ENCODE measurements around the gene GPR158.

GPR158 gene

DNA sequence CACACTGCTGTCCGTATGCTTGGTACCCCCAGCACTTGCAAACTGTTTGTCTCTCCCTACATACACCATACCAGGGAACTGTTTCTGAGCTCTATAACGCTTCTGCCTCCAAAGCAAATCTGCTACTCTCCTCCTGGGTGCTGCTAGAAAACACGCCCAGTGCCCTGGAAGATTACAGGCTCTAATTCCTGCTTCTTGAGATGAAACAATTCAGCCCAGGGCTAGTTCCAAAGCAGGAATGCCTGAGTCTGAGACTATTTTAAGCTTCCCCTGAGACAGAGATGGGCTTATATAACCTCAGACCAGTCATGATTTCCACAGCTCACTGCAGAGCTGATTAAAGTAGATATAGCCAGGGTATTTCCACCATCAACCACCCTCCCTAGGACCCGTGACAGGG, 327.1 kb downstream of the GPR158 start:
- DNase-seq (ENCODE audit: low read depth) = peak; percentile 71

DNA sequence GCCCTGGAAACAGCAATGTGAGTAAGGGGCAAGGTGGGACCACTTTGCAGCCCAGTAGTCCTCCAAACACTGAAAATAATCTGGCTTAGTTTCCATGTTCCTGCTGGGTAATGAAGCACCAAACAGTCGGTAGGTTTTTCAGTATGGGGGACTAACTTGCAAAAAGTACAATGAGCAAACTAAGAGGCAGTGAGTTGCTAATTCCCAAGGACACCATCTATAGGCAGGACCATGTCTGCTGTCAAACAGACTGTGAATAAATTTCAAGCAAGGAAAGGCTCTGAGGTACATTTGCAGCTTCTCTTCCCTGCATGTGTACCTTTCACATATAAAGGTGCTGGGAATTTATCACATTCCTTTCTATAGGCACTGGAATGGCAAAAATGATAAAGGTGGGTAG, 327.7 kb downstream of the GPR158 start:
- DNase-seq (ENCODE audit: low read depth) = no peak

DNA sequence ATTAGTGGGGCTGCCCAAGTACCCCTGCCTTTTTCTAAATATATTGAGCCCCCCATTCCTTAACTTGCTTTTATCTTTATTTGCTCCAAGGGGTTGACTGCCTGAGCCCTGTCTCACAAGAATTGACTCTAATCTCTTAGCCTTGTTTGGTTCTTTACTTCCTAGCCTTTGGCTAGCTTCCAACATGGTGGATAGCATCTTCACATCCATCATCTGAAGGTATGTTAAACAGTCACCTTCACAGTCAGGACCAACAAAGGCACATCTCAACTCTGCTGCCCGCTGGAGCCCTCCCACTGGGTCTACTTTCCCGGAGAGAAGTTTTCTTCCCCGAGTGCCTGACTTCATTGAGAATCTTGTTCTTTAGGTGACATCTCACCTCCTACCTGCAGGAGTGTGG, 329.5 kb downstream of the GPR158 start:
- no peak for DNase-seq (ENCODE audit: low read depth)

DNA sequence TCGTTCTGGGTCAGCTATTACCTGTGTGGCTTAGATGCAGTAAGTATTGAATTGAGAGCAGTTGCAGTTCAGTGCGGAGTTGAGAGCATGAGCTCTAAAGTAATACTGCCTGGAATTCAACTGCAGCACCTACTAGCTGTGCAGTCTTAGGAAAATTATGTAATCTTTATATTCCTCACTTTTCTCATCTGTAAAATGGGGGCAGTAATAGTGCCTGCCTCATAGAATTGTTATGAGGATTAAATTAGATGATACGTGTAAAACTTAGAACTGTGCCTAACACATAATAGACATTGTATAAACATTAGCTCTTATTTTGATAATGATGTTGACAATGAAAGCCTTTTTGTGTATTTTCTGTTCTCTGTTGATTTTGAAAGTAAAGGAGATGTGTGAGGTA, 330.0 kb downstream of the GPR158 start:
- DNase-seq (ENCODE audit: low read depth) = no peak

DNA sequence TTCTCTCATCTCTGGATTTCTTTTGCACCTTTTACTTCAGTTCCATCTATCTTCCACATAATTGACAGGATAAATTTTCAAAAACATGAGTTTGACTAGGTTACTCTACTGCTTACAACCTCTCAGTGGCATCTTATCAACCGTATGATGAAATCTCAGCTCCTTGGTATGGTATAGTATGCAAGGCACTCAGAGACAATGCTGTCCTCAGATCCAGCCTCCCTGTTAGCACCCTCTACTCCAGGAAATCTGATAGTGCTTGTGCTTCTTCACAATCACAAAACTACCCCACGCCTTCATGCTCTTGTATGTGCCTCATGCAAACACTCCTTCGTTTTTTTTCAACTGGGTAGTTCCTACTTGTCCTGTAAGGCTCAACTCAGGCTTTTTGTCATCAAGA, 330.7 kb downstream of the GPR158 start:
- peak; percentile 58 for DNase-seq (ENCODE audit: low read depth)

DNA sequence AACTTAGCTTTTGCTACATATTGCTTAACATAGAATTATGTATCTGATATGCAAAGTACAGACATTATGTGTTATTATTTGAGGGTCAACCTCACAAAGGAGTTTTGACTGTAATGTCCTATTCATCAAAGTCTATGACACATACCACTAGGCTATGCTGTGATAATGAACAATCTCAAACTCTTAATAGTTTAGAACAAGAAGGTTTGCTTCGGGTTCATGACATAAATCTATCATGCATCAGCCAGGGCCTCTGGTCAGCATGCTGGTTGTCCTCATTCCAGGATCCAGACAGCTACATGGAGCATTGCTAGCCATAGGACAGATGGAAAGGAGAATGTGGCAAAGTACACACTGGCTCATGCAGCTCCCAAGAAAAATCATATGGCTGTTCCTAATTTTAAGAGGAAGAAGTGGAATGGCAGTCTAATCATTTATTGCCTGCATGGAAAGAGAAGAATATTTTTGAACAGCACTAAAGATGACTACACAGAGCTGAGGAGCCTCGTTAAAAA, 332.1 kb downstream of the GPR158 start:
- peak; percentile 67 for DNase-seq (ENCODE audit: low read depth)

DNA sequence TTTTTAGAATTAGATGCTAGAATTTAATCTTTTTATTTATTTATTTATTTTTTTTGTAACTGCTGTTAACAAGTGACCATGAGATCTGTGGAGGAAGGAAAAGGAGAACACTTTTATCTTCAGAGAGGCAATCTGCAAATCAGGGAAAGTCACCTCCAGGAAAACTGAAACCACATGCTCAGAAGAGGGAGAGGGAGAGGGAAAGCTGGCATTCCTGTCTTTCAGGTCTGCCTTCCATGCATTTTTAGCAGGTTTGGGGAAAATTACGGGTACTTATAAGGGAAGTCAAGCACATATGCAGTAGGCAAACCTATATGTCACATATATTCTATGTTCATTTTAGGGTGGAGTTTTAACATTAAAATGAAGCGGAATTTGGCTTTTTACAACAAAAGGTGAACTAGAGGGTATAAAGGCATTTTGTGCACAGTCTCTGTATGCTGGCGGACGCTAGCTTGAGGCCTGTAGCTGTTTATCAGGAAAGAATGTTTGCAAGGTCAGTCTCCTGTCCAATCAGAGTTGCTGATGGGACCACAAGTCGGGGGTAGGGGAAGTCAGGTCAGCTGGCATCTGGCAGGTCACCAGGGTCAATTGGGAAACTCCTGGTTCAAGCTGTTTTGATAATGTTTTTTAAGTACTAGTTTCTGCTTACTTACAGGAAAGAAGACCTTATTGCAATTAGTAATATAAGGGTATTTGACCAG, 333.5 kb downstream of the GPR158 start:
- no peak for DNase-seq (ENCODE audit: low read depth)

DNA sequence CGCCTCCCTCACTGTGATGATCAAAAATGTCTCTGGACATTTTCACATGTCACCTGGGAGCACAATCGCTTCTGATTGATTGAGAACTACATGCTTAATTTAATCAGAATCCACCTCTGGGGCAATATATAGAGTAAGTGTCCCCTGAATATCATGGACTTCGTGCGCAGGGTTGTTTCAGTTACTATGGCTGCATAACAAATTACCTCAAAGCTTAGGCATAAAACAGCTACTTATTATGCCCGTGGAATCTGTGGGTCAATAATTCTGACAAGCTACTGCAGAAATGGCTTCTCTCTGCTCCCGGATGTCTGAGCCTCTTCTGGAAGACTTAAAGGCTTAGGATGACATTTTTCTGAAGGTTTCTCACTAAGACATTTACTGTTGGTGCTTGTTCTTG, 334.4 kb downstream of the GPR158 start:
- no peak for DNase-seq (ENCODE audit: low read depth)

DNA sequence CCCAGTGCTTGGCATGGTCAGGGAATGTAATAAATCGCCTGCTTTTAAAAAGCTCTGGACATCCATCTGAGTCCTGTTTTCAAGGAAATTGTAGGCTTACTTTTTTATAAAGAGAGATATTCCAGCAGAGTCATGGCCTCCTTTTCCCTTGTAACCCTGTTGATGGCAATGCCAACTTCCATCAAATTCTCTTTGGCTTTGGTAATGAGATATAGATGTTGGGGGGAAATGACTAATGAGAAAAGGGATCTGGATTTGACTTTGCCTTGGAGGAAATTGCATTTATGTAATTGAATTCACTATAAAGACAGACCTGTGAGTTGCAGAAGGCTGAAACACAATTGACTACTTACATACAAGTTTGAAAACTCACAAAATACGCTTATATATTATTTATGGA, 347.5 kb downstream of the GPR158 start:
- no peak for DNase-seq (ENCODE audit: low read depth)

DNA sequence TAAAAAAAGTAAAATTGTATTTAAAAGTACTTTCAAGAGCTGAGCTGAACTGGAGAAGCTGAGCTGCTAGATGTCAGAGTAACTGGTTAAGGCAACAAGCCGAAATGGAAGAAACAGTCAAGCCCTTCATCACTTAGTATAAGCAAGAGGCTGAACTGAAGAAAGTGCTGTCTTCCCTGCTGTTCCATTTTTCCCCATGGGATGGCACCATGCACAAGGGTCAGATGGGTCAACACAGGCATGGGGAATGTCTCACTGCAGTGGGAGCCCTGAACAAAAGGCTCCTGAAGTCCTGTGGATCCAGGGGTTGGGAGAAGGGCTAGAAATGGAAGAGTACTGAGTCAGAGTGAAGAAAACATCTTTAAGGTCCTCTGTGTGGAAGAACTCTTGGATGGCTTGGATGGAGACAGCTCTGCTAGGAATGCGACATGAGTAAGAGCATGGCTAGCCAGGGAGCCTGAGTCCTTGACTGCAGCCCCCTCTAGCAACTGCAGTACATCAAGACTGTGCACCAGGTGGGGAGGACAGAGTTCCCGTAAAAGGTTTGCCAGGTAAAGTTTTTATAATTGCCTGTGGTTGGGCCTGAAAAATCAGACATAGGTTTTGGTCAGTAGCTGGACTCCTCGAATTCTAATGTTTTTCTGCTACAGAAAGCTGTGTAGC, 348.3 kb downstream of the GPR158 start:
- DNase-seq (ENCODE audit: low read depth) = peak; percentile 72

DNA sequence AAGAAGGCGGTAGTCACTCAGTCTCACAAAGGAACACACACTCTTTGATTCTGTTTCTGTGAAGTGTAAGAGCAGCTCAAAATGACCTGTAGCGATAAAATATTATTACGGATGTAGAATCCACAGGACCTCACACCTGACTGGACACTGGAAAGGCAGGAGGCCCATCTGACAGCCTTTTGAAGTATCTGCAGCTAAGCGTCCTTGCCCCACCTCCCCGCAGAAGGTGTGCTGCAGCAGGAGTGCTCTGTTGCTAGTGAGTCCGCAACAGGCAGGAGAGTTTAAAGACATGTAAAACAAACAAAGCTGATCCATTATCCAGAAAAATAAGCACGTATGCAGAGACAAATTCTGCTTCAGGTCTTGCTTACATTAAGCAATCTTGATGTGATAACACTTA, 355.5 kb downstream of the GPR158 start:
- DNase-seq (ENCODE audit: low read depth) = no peak

DNA sequence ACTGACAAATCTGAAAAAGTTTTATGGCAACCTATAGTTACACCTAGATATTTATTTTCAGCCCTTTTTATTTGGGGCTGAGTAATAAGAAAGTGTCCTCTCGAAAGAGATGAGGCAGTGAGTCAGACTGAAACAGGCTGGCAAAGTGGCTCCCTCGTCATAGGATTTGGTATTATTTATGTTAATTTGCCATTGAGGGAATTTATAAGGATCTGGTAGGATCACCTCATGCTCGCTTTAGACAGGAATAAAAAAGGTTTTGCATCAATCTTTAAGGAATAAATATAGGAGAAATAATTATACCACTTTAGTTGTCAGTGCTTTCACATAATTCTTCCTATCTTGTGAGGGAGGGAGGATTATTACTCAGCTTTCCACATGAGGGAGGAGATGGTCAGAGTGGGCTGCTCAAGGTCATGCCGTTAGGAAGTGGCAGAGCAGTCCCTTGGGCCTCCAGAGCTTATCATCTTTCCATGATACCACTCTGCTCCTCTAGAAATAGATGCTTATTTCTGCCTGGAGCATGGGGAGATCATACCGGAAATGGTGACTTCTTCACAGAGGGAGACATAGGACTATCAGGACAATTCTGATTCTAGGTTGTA, 356.8 kb downstream of the GPR158 start:
- peak; percentile 55 for DNase-seq (ENCODE audit: low read depth)

DNA sequence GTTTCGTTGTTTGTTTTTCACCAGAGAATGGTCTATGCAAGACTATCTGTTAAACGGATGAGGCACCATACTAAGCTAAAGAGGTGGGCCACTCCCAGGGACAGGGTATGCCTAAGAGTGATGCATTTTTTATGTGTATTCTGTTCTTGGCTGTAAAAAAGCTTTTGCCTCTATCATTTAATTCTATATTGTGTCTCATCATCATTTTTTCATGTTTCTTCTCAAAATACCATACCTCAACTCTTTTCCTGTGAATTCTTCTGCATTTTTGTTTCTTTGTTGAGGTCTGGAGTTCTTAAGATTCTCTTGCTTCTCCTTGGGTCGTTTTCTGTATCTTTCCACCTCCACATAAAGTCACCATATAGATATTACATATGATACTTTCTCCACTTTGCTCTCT, 357.4 kb downstream of the GPR158 start:
- DNase-seq (ENCODE audit: low read depth) = no peak

DNA sequence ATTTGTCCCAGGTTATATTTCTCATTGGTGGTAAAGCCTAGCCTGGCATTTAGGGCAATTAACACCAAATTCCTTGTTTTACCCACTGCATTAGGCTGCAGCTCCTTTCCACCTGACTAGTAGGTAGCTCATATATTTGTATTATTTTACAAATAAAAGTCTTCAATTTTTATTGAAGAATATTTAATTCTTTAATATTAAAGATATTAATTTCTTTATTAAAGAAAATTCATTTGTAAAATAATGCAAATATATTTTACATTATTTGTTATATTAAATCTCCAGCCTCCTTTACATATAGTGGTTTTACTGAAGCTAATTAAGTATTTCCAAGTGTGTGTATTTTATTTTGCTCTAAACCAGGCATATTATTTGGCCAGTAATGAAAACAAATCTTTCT, 361.2 kb downstream of the GPR158 start:
- DNase-seq (ENCODE audit: low read depth) = no peak

DNA sequence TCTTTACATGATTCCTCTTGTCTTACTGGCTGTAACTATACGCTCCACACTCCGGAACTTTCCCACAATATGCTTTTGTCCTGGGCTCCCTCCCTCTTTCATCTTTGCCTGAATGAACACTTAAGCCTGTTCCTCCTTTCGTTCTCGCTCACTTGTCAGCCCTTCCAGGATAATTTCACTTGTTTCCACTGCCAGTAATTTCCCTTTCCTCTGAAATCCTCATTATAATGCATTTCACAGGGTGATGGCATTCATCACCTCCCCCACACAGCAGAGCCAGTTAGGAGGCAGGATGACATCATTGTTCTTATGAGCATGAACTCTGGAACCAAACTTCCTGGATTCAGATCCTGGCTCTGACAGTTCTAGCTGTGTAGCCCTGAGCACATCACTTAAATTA, 372.6 kb downstream of the GPR158 start:
- DNase-seq (ENCODE audit: low read depth) = peak; percentile 81

DNA sequence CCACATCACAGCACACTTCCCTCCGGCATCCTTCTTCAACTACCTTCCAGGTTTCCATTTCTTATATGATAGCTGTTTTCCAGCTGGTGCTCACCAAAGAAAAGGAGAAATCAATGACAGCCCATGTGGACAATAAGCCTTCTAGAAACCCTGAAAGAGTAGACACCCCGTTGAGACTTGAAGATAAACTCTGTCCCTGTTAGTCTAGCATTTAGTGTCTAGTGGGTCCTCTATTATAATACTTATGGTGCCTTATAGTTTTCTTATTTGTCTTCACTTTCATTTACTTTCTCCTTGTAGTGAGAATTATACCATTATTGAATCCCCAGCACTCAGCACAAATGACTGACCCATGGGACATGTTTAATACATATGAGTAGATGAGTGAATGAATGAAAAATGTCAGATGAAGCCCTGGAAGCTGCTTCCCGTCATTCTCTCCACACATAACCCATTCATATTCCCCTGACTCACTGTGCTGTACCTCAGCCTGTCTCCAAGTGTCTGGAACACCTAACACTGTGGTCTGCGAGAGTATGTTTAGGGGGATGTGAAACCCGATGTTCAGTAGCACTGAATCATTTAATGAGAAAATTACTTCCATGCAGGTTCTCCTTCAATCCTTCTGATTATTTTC, 377.6 kb downstream of the GPR158 start:
- DNase-seq (ENCODE audit: low read depth) = peak; percentile 78

DNA sequence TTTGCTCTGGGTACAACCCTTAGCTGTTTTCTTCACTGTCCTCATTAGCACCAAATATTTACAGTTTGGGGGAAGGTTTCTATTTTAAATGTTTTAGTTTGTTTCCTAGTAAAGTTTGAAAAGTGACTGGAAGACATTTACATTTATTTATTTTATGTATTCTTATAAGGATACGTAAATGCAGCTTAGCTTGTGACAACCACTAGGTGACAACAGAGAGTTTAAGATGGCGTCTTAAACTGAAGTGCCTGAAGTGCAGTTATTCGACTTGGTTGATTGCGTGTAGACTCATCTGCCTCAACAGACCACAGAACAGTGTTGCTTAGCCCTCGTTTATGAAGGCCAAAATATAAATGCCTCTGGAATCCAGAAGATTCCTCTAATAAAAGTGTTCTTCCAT, 381.1 kb downstream of the GPR158 start:
- DNase-seq (ENCODE audit: low read depth) = no peak

DNA sequence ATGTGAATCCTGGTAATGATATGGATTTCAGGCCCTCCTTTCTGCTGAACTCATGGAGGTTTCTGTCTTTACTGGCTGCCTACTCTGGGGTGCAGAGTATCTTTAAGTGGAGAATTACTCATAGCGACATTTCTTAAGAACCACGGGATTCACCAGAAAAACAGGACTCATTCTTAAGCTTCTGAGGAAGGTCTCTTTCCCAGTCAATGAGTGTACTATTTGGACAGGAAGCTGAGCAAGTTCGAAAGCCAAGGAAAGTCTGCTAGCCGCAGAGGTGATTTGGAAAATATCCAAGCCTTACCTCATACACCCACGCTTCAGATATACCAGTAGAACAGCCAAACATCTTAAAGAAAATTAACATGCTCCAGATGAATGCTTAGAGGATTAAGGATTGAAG, 381.7 kb downstream of the GPR158 start:
- DNase-seq (ENCODE audit: low read depth) = peak; percentile 97

DNA sequence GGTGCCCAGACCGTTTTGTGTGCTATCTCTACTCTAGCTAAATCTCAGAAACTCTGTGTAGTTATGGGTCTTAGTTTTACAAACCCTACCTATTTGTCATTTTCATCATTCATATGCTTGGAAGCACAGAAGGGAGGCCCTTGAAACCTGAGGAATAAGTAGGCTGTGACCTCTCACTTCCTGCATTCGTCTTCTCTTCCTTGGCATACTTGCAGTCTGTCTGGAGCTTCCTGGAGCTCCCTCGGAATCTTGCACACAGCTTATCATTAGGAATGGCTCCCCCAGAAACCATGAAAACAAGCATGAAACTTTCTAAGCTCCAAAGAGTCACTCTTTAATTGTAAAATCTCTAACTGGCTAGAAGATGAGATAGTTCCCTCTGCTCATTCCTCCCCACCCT, 382.3 kb downstream of the GPR158 start:
- DNase-seq (ENCODE audit: low read depth) = peak; percentile 62

DNA sequence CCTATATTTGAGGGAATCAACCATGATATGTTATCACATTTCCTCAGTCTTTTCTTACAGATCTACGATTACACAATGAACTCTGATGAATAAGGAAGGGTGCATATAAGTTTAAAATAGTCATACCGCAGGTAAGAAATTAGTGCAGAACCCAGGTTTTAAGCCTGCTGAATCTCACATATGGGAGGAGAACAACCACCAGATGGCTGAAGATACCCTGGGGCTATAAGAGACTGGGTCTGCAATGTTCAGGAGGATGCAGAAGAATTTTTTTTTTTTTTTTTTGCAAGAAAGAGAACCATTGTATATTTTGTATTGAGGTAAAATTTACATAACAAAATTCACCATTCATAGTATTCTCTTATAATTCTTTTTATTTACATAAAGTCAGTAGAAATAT, 387.0 kb downstream of the GPR158 start:
- no peak for DNase-seq (ENCODE audit: low read depth)

DNA sequence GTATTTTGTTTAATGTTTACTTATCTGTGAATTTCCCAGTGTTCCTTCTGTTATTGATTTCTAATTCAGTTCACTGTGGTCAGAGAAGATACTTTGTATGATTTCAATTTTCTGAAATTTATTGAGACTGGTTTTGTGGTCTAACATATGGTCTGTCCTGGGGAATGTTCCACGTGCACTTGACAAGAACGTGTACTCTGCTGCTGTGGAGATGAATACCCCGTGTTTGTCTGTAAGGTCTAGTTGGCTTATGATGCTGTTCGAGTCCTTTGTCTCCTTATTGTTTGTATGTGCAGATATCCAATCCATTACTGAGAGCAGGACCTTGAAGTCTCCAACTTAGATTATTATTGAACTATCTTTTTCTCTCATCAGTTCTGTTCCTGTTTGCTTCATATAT, 387.7 kb downstream of the GPR158 start:
- no peak for DNase-seq (ENCODE audit: low read depth)

DNA sequence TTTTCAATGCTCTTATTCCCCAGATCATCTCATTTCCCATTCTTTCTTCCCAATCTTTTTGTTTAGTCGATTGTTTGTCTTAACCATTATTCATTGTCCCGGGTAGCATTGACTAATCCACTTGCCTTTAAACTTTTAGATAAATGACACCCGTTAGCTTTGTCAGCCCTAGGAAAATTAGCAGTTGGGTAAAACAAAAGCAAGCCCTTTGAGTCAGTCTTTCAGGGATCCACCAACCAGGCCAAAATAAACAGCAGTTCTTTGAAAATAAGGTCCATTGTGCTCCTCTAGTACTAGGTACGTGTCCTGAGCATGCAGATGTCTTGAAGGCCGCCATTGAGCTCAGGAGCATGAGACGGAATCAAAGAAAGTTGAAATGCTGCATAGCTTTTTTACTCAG, 389.6 kb downstream of the GPR158 start:
- no peak for DNase-seq (ENCODE audit: low read depth)

DNA sequence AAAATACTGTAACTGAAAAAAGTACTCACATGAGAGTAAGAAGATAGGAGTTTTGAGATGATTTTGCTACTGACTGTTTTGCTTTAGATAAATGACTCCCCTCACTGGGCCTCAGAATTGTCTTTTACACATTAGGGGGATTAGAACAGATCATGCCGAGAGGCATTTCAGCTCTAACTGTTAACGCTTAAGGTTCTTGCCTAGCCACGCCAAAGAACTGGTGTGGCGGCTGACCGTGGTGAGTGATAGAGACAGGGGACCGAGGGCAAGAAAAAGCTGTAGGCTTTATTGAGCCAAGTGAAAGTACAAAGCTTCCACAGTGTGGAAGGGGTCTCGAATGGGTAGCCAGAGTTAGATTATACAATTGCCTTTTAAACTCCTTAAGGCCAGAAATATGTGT, 390.8 kb downstream of the GPR158 start:
- no peak for DNase-seq (ENCODE audit: low read depth)

Measured in amniotic epithelial cell (primary cell).